GM21528 (cell line): Measurements from ENCODE around the gene AP3D1.

Source experiments
- ATAC-seq: cut with Tn5 transposase; IDR thresholded peaks from one replicate; pipeline ENCODE4 v1.9.1; 2021; ENCODE audit warnings: mild to moderate bottlenecking, moderate library complexity; ENCODE audit not compliant: unreplicated experiment, low FRiP score

The AP3D1 gene

GRCh38 chr19:2113439-2114211 lies 37.7 kb downstream of the AP3D1 start:
- no peak for ATAC-seq

GRCh38 chr19:2112516-2113320 lies 38.6 kb downstream of the AP3D1 start:
- ATAC-seq = no peak

- no peak for ATAC-seq
Measured at GRCh38 chr19:2111886-2112285, 39.5 kb downstream of the AP3D1 start.

GRCh38 chr19:2111425-2111824 lies 39.9 kb downstream of the AP3D1 start:
- ATAC-seq = no peak

GRCh38 chr19:2110822-2111221 lies 40.5 kb downstream of the AP3D1 start:
- ATAC-seq = no peak

GRCh38 chr19:2109046-2109864 lies 42.1 kb downstream of the AP3D1 start:
- ATAC-seq = no peak

- no peak for ATAC-seq
Measured at GRCh38 chr19:2108251-2109016, 42.9 kb downstream of the AP3D1 start.

- ATAC-seq = no peak
Measured at GRCh38 chr19:2103045-2103707, 48.2 kb downstream of the AP3D1 start.

GRCh38 chr19:2101417-2102335 lies 49.7 kb downstream of the AP3D1 start:
- ATAC-seq = no peak

- no peak for ATAC-seq
Measured at GRCh38 chr19:2100719-2101061, 50.7 kb downstream of the AP3D1 start.

GRCh38 chr19:2099937-2100718 lies 51.2 kb downstream of the AP3D1 start:
- ATAC-seq = no peak

GRCh38 chr19:2099054-2099501 lies 52.3 kb downstream of the AP3D1 start:
- ATAC-seq = no peak

- ATAC-seq = no peak
Measured at GRCh38 chr19:2097886-2098327, 53.5 kb downstream of the AP3D1 start.

GRCh38 chr19:2097203-2097885 lies 54.0 kb downstream of the AP3D1 start:
- peak; percentile 3 for ATAC-seq

GRCh38 chr19:2096480-2097202 lies 54.7 kb downstream of the AP3D1 start, which contains the start of gene IZUMO4:
TSS of gene IZUMO4 (plus strand) at chr19:2096915. CDS start at chr19:2096946, 31 bp downstream.
- peak; percentile 54 for ATAC-seq

GRCh38 chr19:2096034-2096479 lies 55.3 kb downstream of the AP3D1 start, which contains the start of gene MOB3A:
TSS of gene MOB3A (minus strand) at chr19:2096326. CDS start at chr19:2078560, 17,766 bp downstream.
- peak; percentile 32 for ATAC-seq
